Measurements from ENCODE around the gene OR1S1.
A peak's percentile ranks its signal among the peaks of the same experiment; 100 is the strongest.

OR1S1 gene

DNA sequence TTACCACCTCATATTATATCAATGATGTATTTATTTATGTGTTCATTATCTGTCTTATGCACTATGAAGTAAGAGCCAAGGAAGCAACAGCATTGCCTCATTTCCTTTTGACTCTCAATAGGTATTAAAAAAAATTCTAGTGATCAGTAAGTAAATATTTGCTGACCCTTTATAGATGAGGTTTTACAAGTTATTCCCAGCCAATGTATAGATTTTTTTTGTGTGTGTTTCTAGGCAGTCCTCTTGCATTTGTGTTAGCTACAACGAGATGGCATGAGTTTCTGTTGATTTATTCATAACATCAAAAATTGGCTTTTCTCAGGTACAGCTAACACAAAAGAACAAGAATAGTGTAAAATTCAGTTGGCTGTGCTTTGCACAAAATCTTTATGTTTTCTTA is 13.2 kb upstream of the OR1S1 start:
- Histone ChIP-seq H3K4me2 (ENCODE audit: low read length, poor library complexity, severe bottlenecking) (no peak overlapping the region), H3K23ac (ENCODE audit: low read length in 2 of 2) (no peak overlapping the region), H2BK12ac (ENCODE audit: low read length in 2 of 2) (no peak overlapping the region), H3K36me3 (ENCODE audit: control insufficient read depth in 1 of 2, insufficient read depth in 2 of 2, low read depth in 1 of 2, low read length in 2 of 2) (no peaks in the 10 kb centered on the region), H3K4me3 (ENCODE audit: insufficient read depth in 1 of 2, low read depth in 1 of 2, low read length in 2 of 2) (no peak overlapping the region), H3K27me3 (ENCODE audit: control insufficient read depth in 1 of 2, insufficient read depth in 1 of 2, low read length in 2 of 2) (no peaks in the 10 kb centered on the region), H3K18ac (ENCODE audit: low read depth in 1 of 2, low read length in 2 of 2) (no peak overlapping the region), H3K14ac (ENCODE audit: low read length in 2 of 2) (no peak overlapping the region), H3K4me1 (ENCODE audit: control insufficient read depth, insufficient read depth, low read depth, low read length) (no peaks in the 10 kb centered on the region), H3K79me1 (replicated peaks; ENCODE audit: low read length, poor library complexity, severe bottlenecking) (no peaks in the 10 kb centered on the region), H3K9me3 (ENCODE audit: control insufficient read depth, low read length) (peaks cover 31% of the 10 kb centered on the region), H2BK120ac (ENCODE audit: low read depth, low read length) (no peak overlapping the region), H3K4ac (ENCODE audit: low read depth in 1 of 2, low read length in 2 of 2) (no peak overlapping the region), H2BK5ac (ENCODE audit: low read depth, low read length, poor library complexity, severe bottlenecking) (no peak overlapping the region), H2AK5ac (ENCODE audit: low read length, severe bottlenecking) (no peak overlapping the region), H3K27ac (ENCODE audit: low read length, poor library complexity, severe bottlenecking) (no peak overlapping the region), H4K8ac (ENCODE audit: low read length) (no peak overlapping the region), H3K9ac (ENCODE audit: low read length) (no peak overlapping the region), H4K91ac (ENCODE audit: low read length) (no peak overlapping the region), H2BK15ac (ENCODE audit: low read depth, poor library complexity, severe bottlenecking) (no peak overlapping the region), H2AFZ (ENCODE audit: low read depth, low read length) (no peak overlapping the region)
- DNase-seq, result no peak
- no CpG with 5 or more reads among the region's 1 CpG for WGBS

DNA sequence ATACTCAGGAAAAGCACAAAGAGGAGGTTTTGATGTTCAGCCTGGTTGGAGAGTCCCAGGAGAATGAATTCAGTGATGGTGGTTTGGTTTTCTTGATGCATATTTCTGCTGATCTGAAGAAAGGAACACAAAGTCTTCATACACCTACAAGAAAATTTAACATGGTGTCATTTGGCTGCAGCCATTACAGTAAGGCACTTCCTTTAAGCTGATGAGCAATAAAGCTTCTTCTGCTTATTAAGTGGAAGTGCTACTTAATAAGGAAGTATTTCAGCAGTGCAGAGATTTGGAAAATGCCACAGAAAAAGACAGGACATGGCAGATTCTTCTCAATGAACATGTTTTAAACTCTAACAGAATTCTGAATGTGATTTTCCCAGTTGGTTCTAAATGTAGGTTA is 8.5 kb upstream of the OR1S1 start, which contains the start of gene OR1S2:
Gene OR1S2 (minus strand): TSS at position 101 of the 400 bp plus-strand sequence. CDS start 0 bp downstream, at position 101.
- H2AK5ac ChIP-seq (ENCODE audit: low read length, severe bottlenecking), result no peak within 1 kb of the TSS
- no peak within 1 kb of the TSS for H2BK5ac ChIP-seq (ENCODE audit: low read depth, low read length, poor library complexity, severe bottlenecking)
- DNase-seq, result no peak

DNA sequence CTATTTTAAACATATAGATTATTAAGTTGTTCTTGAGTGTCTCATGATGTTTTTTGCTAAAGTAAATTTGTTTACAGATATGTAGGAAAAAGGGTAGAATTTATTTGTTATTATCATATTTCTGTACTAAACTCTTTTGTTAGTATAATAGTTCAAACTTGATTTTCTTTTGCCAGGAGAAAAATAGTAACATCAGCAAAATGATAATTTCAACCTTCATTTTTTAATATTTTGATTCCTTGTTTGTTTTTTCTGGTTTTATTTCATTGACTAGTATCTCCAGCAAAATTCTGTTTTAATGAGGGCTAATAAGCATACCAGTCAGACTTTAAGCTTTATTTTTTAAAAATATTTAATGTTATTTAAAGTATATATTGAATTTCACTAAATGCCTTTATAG is 4.0 kb downstream of the OR1S1 start:
- H2AFZ ChIP-seq (ENCODE audit: low read depth, low read length), result no peak overlapping the region
- no peak for DNase-seq
- peaks cover 3% of the 10 kb centered on the region for H3K9me3 ChIP-seq (ENCODE audit: control insufficient read depth, low read length)
- H3K14ac ChIP-seq (ENCODE audit: low read length in 2 of 2), result no peak overlapping the region
- no peak overlapping the region for H4K8ac ChIP-seq (ENCODE audit: low read length)
- no peak overlapping the region for H2BK12ac ChIP-seq (ENCODE audit: low read length in 2 of 2)
- no peak overlapping the region for H2AK5ac ChIP-seq (ENCODE audit: low read length, severe bottlenecking)
- H3K4me3 ChIP-seq (ENCODE audit: insufficient read depth in 1 of 2, low read depth in 1 of 2, low read length in 2 of 2), result no peak overlapping the region
- peak overlapping the region; percentile 66 for H2BK5ac ChIP-seq (ENCODE audit: low read depth, low read length, poor library complexity, severe bottlenecking)
- no peak overlapping the region for H4K91ac ChIP-seq (ENCODE audit: low read length)
- no peak overlapping the region for H3K9ac ChIP-seq (ENCODE audit: low read length)
- no peak overlapping the region for H3K27ac ChIP-seq (ENCODE audit: low read length, poor library complexity, severe bottlenecking)
- H3K18ac ChIP-seq (ENCODE audit: low read depth in 1 of 2, low read length in 2 of 2), result no peak overlapping the region
- no peak overlapping the region for H3K23ac ChIP-seq (ENCODE audit: low read length in 2 of 2)
- H3K4me1 ChIP-seq (ENCODE audit: control insufficient read depth, insufficient read depth, low read depth, low read length), result no peaks in the 10 kb centered on the region
- H2BK15ac ChIP-seq (ENCODE audit: low read depth, poor library complexity, severe bottlenecking), result no peak overlapping the region
- no peak overlapping the region for H3K4ac ChIP-seq (ENCODE audit: low read depth in 1 of 2, low read length in 2 of 2)
- no peak overlapping the region for H3K4me2 ChIP-seq (ENCODE audit: low read length, poor library complexity, severe bottlenecking)
- H3K36me3 ChIP-seq (ENCODE audit: control insufficient read depth in 1 of 2, insufficient read depth in 2 of 2, low read depth in 1 of 2, low read length in 2 of 2), result no peaks in the 10 kb centered on the region
- no peak overlapping the region for H2BK120ac ChIP-seq (ENCODE audit: low read depth, low read length)
- H3K79me1 ChIP-seq (replicated peaks; ENCODE audit: low read length, poor library complexity, severe bottlenecking), result no peaks in the 10 kb centered on the region
- no peaks in the 10 kb centered on the region for H3K27me3 ChIP-seq (ENCODE audit: control insufficient read depth in 1 of 2, insufficient read depth in 1 of 2, low read length in 2 of 2)

More for the DNA sequence above, 8.5 kb upstream of the OR1S1 start, which contains the start of gene OR1S2:
- no peak within 1 kb of the TSS for H4K91ac ChIP-seq (ENCODE audit: low read length)
- no peak within 1 kb of the TSS for H3K23ac ChIP-seq (ENCODE audit: low read length in 2 of 2)
- no peaks in the 10 kb centered on the region for H3K27me3 ChIP-seq (ENCODE audit: control insufficient read depth in 1 of 2, insufficient read depth in 1 of 2, low read length in 2 of 2)
- H3K18ac ChIP-seq (ENCODE audit: low read depth in 1 of 2, low read length in 2 of 2), result no peak within 1 kb of the TSS
- no peak within 1 kb of the TSS for H2BK12ac ChIP-seq (ENCODE audit: low read length in 2 of 2)
- H3K36me3 ChIP-seq (ENCODE audit: control insufficient read depth in 1 of 2, insufficient read depth in 2 of 2, low read depth in 1 of 2, low read length in 2 of 2), result no peaks in the 10 kb centered on the region
- no peaks in the 10 kb centered on the region for H3K4me1 ChIP-seq (ENCODE audit: control insufficient read depth, insufficient read depth, low read depth, low read length)
- H3K4me2 ChIP-seq (ENCODE audit: low read length, poor library complexity, severe bottlenecking), result no peak within 1 kb of the TSS
- H3K4ac ChIP-seq (ENCODE audit: low read depth in 1 of 2, low read length in 2 of 2), result no peak within 1 kb of the TSS
- H2BK120ac ChIP-seq (ENCODE audit: low read depth, low read length), result no peak within 1 kb of the TSS
- no peak within 1 kb of the TSS for H4K8ac ChIP-seq (ENCODE audit: low read length)
- H2AFZ ChIP-seq (ENCODE audit: low read depth, low read length), result no peak within 1 kb of the TSS
- no peak within 1 kb of the TSS for H3K9ac ChIP-seq (ENCODE audit: low read length)
- H3K14ac ChIP-seq (ENCODE audit: low read length in 2 of 2), result no peak within 1 kb of the TSS
- H2BK15ac ChIP-seq (ENCODE audit: low read depth, poor library complexity, severe bottlenecking), result no peak within 1 kb of the TSS
- peaks cover 15% of the 10 kb centered on the region for H3K9me3 ChIP-seq (ENCODE audit: control insufficient read depth, low read length)
- no peak within 1 kb of the TSS for H3K27ac ChIP-seq (ENCODE audit: low read length, poor library complexity, severe bottlenecking)
- no peak within 1 kb of the TSS for H3K4me3 ChIP-seq (ENCODE audit: insufficient read depth in 1 of 2, low read depth in 1 of 2, low read length in 2 of 2)
- no peaks in the 10 kb centered on the region for H3K79me1 ChIP-seq (replicated peaks; ENCODE audit: low read length, poor library complexity, severe bottlenecking)

DNA sequence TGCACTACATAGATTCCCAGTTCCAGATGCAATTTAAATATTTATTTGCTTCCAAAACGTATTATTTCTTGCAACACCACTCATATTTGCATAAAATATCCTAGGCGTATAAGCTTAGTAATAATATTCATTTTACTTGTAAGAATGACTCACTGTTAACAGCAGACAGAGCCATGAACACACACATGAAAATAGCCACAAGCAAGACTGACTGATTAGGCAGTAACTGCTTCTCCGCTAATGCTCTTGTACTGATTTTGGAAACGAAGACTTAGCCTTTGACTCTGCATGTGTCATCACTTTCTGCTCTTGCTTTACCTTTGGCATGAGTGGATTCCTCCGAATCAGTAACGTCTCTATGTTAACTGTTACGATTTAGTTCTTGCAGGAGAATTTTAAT is 10.2 kb downstream of the OR1S1 start:
- no peak overlapping the region for H3K18ac ChIP-seq (ENCODE audit: low read depth in 1 of 2, low read length in 2 of 2)
- H3K27ac ChIP-seq (ENCODE audit: low read length, poor library complexity, severe bottlenecking), result no peak overlapping the region
- no peak overlapping the region for H2BK5ac ChIP-seq (ENCODE audit: low read depth, low read length, poor library complexity, severe bottlenecking)
- H3K23ac ChIP-seq (ENCODE audit: low read length in 2 of 2), result no peak overlapping the region
- WGBS, result 76% methylated on average over 3 of the region's 7 CpGs
- H3K4me3 ChIP-seq (ENCODE audit: insufficient read depth in 1 of 2, low read depth in 1 of 2, low read length in 2 of 2), result no peak overlapping the region
- no peaks in the 10 kb centered on the region for H3K36me3 ChIP-seq (ENCODE audit: control insufficient read depth in 1 of 2, insufficient read depth in 2 of 2, low read depth in 1 of 2, low read length in 2 of 2)
- H4K8ac ChIP-seq (ENCODE audit: low read length), result no peak overlapping the region
- H2BK120ac ChIP-seq (ENCODE audit: low read depth, low read length), result no peak overlapping the region
- H3K4me1 ChIP-seq (ENCODE audit: control insufficient read depth, insufficient read depth, low read depth, low read length), result no peaks in the 10 kb centered on the region
- H3K27me3 ChIP-seq (ENCODE audit: control insufficient read depth in 1 of 2, insufficient read depth in 1 of 2, low read length in 2 of 2), result no peaks in the 10 kb centered on the region
- no peaks in the 10 kb centered on the region for H3K9me3 ChIP-seq (ENCODE audit: control insufficient read depth, low read length)
- no peak overlapping the region for H2BK15ac ChIP-seq (ENCODE audit: low read depth, poor library complexity, severe bottlenecking)
- no peak overlapping the region for H3K14ac ChIP-seq (ENCODE audit: low read length in 2 of 2)
- no peak overlapping the region for H2BK12ac ChIP-seq (ENCODE audit: low read length in 2 of 2)
- H3K4me2 ChIP-seq (ENCODE audit: low read length, poor library complexity, severe bottlenecking), result no peak overlapping the region
- H2AK5ac ChIP-seq (ENCODE audit: low read length, severe bottlenecking), result no peak overlapping the region
- DNase-seq, result no peak
- H3K4ac ChIP-seq (ENCODE audit: low read depth in 1 of 2, low read length in 2 of 2), result no peak overlapping the region
- no peak overlapping the region for H2AFZ ChIP-seq (ENCODE audit: low read depth, low read length)
- H3K9ac ChIP-seq (ENCODE audit: low read length), result no peak overlapping the region
- no peak overlapping the region for H4K91ac ChIP-seq (ENCODE audit: low read length)
- no peaks in the 10 kb centered on the region for H3K79me1 ChIP-seq (replicated peaks; ENCODE audit: low read length, poor library complexity, severe bottlenecking)

Data from mesenchymal stem cell (in vitro differentiated cells and primary cell).